H54 (cell line): ENCODE measurements around the gene S100A14.
A peak's percentile ranks its signal among the peaks of the same experiment; 100 is the strongest.

Experiments
- DNase-seq: peaks from one replicate; pipeline ENCODE4 v3.0.0; 2011; ENCODE audit warnings: low spot score, mixed read lengths; ENCODE audit not compliant: insufficient read length
- FAIRE-seq: peaks from 3 replicates; lab custom pipeline; 2011; peaks lifted over from hg19 to GRCh38; lab: Jason Lieb, UNC
- POLR2A ChIP-seq: IDR thresholded peaks from 2 replicates; pipeline ENCODE4 v1.6.1; 2011; ENCODE audit warnings: low read depth, mild to moderate bottlenecking, low read length

The S100A14 gene

GRCh38 chr1:153616917-153617311 is 789 bp upstream of the S100A14 start:
- no peak for FAIRE-seq
- DNase-seq = no peak
- no peak for TF ChIP-seq POLR2A

DNA sequence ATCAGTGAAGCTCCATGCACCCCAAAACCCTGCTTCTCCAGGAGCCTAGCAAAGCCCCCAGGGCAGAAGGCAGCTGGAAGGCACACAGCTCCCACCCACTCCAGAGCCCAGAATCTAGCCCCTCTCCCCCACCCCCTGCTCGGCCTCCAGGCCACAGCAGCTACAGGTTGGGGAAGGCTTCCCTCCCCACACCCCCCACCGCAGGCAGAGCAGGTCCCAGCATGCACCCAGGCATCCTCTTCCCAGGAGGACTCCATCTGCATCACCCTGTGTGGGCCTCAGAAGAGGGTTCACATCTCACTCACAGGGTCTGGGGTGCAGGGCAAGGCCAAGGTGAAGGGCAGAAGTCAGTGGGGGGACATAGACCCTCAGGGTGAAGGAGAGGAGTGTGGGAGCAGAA is 719 bp downstream of the S100A14 start:
- no peak for FAIRE-seq
- no peak for DNase-seq
- no peak for TF ChIP-seq POLR2A

- no peak for DNase-seq
- TF ChIP-seq POLR2A = no peak
- no peak for FAIRE-seq
These were observed 1.2 kb downstream of the S100A14 start for GRCh38 chr1:153614906-153615305.

- DNase-seq = no peak
- FAIRE-seq = no peak
- TF ChIP-seq POLR2A = no peak
These were observed 1.8 kb downstream of the S100A14 start for GRCh38 chr1:153614189-153614900.

GRCh38 chr1:153613406-153613805 is 2.7 kb downstream of the S100A14 start:
- DNase-seq = no peak
- no peak for TF ChIP-seq POLR2A
- no peak for FAIRE-seq

DNA sequence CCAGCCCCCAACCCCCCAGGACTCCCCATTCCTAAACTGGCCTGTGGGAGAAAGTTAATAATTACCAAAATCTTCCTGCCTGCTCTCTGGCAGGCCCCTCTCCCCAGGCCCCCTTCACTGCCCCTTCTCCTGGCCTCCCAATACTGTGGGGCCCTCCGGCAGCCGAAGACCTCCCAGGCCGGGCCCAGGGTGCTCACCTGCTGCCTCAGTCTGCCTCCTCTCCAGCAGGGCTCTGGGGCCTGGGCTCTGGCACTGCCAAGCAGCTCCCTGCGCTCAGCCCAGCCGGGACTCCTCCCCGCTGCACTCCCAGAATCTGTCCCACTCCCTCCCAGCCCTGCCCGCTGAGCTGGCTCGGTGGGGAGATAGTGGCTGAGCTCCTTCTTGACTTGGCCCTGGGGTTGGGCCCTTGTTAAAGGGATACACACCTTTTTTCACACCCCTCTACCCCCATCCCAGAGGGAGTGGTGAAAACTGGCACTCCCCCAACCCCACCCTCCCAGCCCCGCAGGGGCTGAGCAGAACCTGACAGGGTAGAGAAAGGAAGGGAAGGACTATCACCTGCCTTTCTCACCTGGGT is 3.3 kb downstream of the S100A14 start, which contains the start of gene S100A16:
Gene S100A16, minus strand, starts transcription at position 383 of the 577 bp plus-strand sequence. CDS start 4,986 bp downstream, outside the sequence.
- FAIRE-seq = no peak
- DNase-seq = peak; percentile 61
- peak; percentile 91 for TF ChIP-seq POLR2A

GRCh38 chr1:153612111-153612754 is 3.9 kb downstream of the S100A14 start:
- no peak for TF ChIP-seq POLR2A

DNA sequence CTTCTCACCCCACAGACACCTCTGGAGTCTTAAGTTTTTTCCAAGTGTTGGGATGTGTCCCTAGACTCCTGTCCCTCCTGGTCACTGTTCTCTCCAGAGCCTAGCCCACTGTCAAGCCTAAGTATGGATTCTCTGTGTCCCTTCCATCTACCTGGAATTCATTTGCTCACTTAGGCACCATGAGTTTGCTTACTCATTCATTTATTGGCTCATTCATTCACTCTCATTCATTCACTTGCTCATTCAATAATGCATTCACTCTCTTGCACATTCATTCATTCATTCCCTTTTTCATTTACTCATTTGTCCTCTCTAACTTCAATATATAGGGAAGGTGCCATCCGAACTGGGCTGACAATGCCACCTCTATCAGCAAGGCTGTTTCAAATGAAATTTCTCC is 4.8 kb downstream of the S100A14 start:
- no peak for TF ChIP-seq POLR2A
- no peak for DNase-seq
- no peak for FAIRE-seq

More at GRCh38 chr1:153612111-153612754, 3.9 kb downstream of the S100A14 start:
- FAIRE-seq = no peak
- DNase-seq = no peak

GRCh38 chr1:153610811-153611301 is 5.3 kb downstream of the S100A14 start:
- no peak for TF ChIP-seq POLR2A
- DNase-seq = peak; percentile 47
- no peak for FAIRE-seq

- TF ChIP-seq POLR2A = no peak
- FAIRE-seq (no peak), DNase-seq (peak; percentile 60)
These were observed 5.8 kb downstream of the S100A14 start for GRCh38 chr1:153610334-153610733.

DNA sequence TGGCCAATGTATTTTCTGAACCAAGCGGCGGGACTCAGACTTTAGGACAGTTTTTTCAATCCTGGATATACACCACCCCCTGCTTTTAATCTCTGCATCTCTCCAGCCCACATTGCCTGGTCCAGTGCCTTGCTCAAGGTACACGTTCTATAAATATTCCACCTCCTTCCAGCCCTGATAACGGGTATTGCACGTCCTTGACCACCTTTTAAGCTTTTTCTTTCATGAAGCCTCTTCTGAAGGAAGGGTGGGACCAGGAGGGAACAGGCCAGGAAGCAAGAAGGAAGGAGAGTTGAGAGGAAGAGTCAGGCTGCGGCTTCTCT is 6.6 kb downstream of the S100A14 start:
- TF ChIP-seq POLR2A = no peak
- FAIRE-seq (no peak), DNase-seq (no peak)

DNA sequence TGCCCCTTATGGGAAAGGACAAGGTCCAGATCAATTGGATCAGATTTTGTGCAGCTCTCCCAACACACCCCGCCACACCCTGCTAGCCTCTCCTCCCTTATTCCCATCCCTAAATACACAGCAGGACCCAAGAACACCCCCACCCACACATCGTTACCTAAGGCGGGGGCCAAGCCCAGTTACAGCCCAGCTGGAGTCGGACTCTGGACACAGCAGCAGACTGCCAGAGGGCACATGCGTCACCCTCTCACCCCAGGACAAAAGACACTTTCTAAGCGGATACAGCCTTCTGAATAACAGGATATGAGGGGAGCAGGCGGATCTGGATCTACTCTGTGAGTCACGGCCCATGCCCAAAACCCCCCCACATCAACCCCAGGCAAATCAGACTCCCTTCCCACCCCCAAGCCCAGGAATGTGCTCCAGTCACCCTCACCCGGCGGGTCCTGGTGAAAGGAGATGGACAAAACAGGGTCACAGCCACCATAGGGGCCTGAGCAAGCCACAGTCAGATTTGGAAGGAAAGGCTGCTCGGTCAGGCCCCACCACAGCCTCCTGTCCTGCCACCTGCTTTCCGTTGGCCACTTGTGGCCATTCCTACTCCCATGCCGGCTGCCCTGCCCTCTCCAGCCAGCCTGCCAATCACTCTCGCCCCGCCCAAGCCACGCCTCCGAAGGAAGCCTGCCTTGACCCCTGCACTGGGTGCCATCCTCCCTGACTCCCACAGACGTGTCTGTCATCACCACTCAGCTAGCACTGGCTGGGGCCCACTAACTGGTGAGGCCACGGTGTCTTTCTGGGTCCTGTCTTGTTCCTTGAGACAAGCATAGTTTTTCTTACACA is 7.2 kb downstream of the S100A14 start:
- DNase-seq (peak; percentile 88), FAIRE-seq (no peak)
- TF ChIP-seq POLR2A = peak; percentile 63

- no peak for DNase-seq
- no peak for FAIRE-seq
- no peak for TF ChIP-seq POLR2A
These were observed 7.9 kb downstream of the S100A14 start for GRCh38 chr1:153608089-153608682.
